Breast epithelium (tissue), 4 donors: Measurements from ENCODE around the gene CD2. TPM values are rescaled to one million over a fixed set of nuclear protein-coding genes. Genes with fewer than 3 reads are reported as not detected.

Experiments used
- DNase-seq, 2 donors: peaks; one replicate each; pipeline ENCODE4 v3.0.0-alpha.2; 2019; ENCODE audit warnings: low spot score in 2 of 2
- H3K27ac ChIP-seq, 2 donors: fragments of 200-600 bp; sonication (generic) in 1 of 2; one replicate each; pipeline ENCODE4 v1.5.1; 2016 to 2019; ENCODE audit warnings: mild to moderate bottlenecking in 1 of 2
- H3K27me3 ChIP-seq, 2 donors: fragments of 200-600 bp; sonication (generic) in 1 of 2; one replicate each; pipeline versions ENCODE4 v1.5.1 to v1.6.0; 2017 to 2019; ENCODE audit warnings: control low read depth in 1 of 2, mild to moderate bottlenecking in 1 of 2
- H3K36me3 ChIP-seq: fragments of 200-600 bp; one replicate; pipeline ENCODE4 v1.5.1; 2019
- H3K4me1 ChIP-seq, 2 donors: fragments of 200-600 bp; sonication (generic); one replicate each; pipeline ENCODE4 v1.5.1; 2016 to 2019; ENCODE audit warnings: control low read depth in 1 of 2
- H3K4me3 ChIP-seq, 3 donors: fragments of 200-600 bp; sonication (generic); 1 replicate in 2 of 3; 2 replicates in 1 of 3; pipeline ENCODE4 v1.5.1; 2016 to 2019; ENCODE audit warnings: mild to moderate bottlenecking in 3 of 3, moderate library complexity in 2 of 3
- H3K9me3 ChIP-seq, 2 donors: fragments of 200-600 bp; sonication (generic) in 1 of 2; one replicate each; pipeline ENCODE4 v1.5.1; 2016 to 2019; ENCODE audit warnings: control low read depth in 1 of 2
- POLR2A ChIP-seq: fragments of 450-650 bp; IDR thresholded peaks from one replicate; pipeline ENCODE4 v1.6.1; 2016; ENCODE audit warnings: antibody characterized with exemption, mild to moderate bottlenecking, moderate library complexity
- POLR2AphosphoS5 ChIP-seq, 3 donors: sonication (generic); formaldehyde crosslinking; IDR thresholded peaks; one replicate each; pipeline ENCODE4 v1.6.1; 2017; ENCODE audit warnings: antibody characterized with exemption in 3 of 3
- intact Hi-C: fragments of 100-400 bp; cut with DNase I; formaldehyde crosslinking; loops from one replicate; pipeline ENCODE4 v1.15.1; 2023; ENCODE audit warnings: low total_unique reads
- total RNA-seq, 3 donors: library from RNA; depleted of rRNA; stranded (reverse); fragments of >200 nt; gene quantifications; one replicate each; pipeline ENCODE4 v1.1.0, GENCODE V29; 2016
- TF ChIP-seq, protein P1 (sequence below), 3 donors: fragments of 450-650 bp; IDR thresholded peaks; one replicate each; pipeline ENCODE4 v1.5.1; 2016 to 2017; ENCODE audit warnings: antibody characterized with exemption in 3 of 3, mild to moderate bottlenecking in 3 of 3, moderate library complexity in 3 of 3

The CD2 gene
- total RNA-seq, 3 donors from 2014 or later = 1.4 to 3.9 (median 3.5) TPM

DNA sequence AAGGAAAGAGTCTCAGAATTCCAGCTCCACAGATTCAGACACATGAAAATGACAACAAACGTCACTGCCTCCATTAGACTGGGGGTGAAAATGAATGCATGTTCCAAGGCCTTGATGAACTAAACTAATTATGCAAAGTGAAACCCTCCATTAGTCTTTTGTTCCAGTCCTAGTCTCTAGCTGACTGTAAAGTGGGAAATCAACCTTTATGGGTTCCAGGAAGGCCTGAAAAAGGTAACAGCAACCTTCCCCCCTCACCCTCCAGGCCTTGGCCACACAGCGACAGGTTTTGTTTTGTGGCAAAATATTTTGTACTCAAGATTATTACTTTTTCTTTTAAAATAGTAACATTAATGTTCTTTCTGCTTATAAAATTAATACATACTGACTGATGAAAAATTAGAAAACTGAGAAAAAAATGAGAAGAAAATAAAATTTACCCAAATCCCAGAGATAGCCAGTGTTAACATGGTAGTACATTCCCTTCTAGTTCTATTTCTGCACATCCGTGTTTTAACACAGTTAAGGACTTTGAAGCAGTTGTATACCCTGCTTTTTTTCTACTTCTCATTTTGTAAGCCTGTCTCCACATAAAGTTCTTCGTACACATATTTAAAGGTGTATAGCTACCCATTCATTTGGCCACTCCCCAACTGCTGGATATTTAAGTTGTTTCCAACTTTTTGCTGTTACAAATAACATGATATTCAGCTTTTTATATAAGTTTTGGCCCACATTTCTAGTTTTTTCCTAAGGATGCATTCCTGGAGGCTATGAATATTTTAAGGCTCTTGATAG is 60.9 kb downstream of the CD2 start:
- H3K27me3 ChIP-seq = no peaks in the 10 kb centered on the region
- no peaks in the 10 kb centered on the region for H3K36me3 ChIP-seq
- H3K4me3 ChIP-seq = no peak overlapping the region
- H3K9me3 ChIP-seq = no peaks in the 10 kb centered on the region
- intact Hi-C loops = no loop called here
- no peaks in the 10 kb centered on the region for H3K4me1 ChIP-seq
- DNase-seq = no peak
- H3K27ac ChIP-seq = no peak overlapping the region
- TF ChIP-seq POLR2A = no peak
- TF ChIP-seq, protein P1, sequence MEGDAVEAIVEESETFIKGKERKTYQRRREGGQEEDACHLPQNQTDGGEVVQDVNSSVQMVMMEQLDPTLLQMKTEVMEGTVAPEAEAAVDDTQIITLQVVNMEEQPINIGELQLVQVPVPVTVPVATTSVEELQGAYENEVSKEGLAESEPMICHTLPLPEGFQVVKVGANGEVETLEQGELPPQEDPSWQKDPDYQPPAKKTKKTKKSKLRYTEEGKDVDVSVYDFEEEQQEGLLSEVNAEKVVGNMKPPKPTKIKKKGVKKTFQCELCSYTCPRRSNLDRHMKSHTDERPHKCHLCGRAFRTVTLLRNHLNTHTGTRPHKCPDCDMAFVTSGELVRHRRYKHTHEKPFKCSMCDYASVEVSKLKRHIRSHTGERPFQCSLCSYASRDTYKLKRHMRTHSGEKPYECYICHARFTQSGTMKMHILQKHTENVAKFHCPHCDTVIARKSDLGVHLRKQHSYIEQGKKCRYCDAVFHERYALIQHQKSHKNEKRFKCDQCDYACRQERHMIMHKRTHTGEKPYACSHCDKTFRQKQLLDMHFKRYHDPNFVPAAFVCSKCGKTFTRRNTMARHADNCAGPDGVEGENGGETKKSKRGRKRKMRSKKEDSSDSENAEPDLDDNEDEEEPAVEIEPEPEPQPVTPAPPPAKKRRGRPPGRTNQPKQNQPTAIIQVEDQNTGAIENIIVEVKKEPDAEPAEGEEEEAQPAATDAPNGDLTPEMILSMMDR (IDR thresholded peaks at IDR 0.05) = no peak
- no peak for TF ChIP-seq POLR2AphosphoS5 (IDR thresholded peaks at IDR 0.05)

DNA sequence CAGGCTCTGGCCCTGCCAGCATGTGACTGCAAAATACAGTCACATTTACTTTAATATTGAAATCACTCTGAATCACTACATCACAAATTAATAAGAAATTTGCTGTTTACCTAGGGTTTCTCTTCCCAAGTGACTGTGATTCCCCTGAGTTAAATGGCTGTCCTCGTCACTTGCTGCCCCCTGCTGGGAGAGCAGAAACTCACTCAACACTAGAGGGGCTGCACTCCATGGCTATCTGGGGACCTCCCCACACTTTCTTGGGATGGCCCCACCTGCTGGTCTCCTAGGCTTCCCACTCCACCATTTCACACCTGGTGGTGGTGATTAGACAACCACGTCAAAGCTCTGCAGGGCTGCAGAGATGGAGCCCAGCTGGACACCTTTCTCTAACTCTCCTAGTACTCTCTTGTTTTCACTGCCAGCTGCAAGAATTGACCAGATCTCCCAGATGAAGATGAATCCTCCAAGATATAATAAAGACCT is 63.4 kb downstream of the CD2 start:
- H3K4me1 ChIP-seq = no peaks in the 10 kb centered on the region
- DNase-seq = no peak
- H3K36me3 ChIP-seq = no peaks in the 10 kb centered on the region
- intact Hi-C loops = no loop called here
- TF ChIP-seq, protein P1 (IDR thresholded peaks at IDR 0.05) = peak in 2 of 3 donors; percentile 37
- no peak for TF ChIP-seq POLR2AphosphoS5 (IDR thresholded peaks at IDR 0.05)
- no peak for TF ChIP-seq POLR2A
- H3K27me3 ChIP-seq = no peaks in the 10 kb centered on the region
- H3K9me3 ChIP-seq = no peaks in the 10 kb centered on the region
- H3K27ac ChIP-seq = no peak overlapping the region
- H3K4me3 ChIP-seq = no peak overlapping the region

Other genes starting within 250 kb of the CD2 start
- gene CD58, start 183.4 kb upstream of the CD2 start, total RNA-seq = 10 to 100 TPM; 22.0 to 31.4 (median 31.3) TPM
- 10 to 100 TPM in 2 of 3 donors, 1 to 10 TPM in 1; 1.1 to 21.6 (median 19.6) TPM for gene IGSF3, start 86.7 kb upstream of the CD2 start, total RNA-seq
- gene PTGFRN, start 155.5 kb downstream of the CD2 start, total RNA-seq = 10 to 100 TPM; 10.6 to 30.8 (median 24.3) TPM
- 1 to 10 TPM in 1 of 3 donors, under 1 TPM in 2; 0.32 to 3.9 (median 0.73) TPM for gene CD101, start 247.3 kb downstream of the CD2 start, total RNA-seq